DLD1 (cell line): ENCODE results near the gene TLK1.

ENCODE experiments used
- in situ Hi-C: cut with HindIII; loops from 2 replicates; pipeline ENCODE4 v1.10.0; 2017; ENCODE audit warnings: low sequenced_read_pairs

Gene TLK1

DNA sequence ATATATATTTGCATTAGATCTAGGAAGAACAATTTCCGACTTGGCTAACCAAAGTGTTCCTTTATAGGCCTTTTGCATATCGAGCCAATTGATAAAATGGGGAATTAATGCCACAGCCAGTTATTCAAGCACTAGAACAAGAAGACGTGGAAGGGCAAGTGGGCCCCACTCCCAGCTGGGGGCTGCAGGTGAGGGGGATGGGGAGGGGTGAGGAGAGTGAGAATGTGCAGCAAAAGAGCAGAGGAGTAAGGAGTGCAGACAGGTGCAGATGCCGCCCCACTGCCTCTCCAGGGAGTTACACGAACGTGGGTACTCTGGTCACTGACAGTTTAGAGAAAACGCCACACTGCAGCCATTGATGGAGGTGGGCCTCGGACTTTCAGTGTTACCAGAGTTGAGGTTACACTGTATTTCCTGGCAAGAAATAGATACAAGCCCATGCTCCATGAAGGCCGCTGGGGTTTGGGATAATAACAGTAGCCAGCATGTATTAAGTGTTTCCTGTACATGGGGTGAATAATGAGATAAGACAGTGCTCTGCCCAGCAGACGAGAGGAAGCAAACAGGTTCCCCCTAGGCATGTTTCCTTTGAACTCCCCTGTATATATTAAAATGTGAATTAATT lies 190.7 kb downstream of the TLK1 start:
- in situ Hi-C loops: no loop called here

DNA sequence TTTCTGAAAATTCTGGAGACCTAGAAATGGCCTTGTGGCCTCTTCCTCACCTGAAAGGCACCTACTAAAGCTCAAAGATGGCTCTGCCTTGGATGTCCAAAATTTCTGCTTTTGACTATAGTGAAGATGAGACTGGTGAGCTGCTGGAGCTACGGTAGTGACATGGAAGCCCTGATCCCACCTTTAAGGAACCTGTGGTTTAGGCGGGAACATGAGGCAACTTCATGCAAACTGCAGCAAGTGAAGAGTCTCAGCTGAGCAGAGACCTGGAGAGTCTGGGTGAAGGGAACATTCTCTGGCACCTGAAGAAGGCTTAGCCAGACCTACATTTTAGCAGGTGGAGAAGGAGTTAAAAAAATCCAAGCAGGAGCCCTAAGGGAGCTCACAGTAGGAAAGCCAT lies 191.7 kb downstream of the TLK1 start:
- in situ Hi-C loops: no loop called here

DNA sequence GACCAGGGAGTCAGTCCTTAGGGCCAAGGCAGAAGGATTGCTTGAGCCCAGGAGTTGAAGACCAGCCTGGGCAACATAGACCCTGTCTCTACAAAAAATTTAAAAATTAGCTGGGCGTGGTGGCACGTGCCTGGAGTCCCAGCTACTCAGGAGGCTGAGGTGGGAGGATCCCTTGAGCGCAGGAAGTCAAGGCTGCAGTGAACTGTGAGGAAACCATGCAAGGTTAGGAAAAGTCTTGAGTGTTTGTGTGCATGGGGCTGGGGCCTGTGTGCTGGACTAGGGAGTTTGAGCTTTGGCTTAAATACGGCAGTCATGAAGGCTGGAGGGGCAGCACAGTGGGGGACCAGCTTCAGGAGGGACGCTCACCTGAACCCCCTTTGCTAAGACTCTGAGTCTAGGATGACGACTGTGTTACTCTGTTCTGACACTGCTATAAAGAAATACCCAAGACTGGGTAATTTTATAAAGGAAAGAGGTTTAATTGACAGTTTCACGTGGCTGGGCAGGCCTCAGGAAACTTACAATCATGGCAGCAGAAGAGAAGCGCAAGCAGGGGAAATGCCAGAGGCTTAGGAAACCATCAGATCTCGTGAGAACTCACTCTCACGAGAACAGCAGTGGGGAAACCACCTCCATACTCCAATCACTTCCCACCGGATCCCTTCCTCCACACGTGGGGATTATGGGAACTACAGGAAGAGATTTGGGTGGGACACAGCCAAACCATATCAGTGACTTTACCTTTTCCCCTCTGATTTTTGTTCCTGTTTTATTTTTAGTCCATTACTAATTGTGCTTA lies 192.3 kb downstream of the TLK1 start:
- in situ Hi-C loops: no loop called here

GRCh38 chr2:170967553-170967952 lies 193.1 kb downstream of the TLK1 start:
- in situ Hi-C loops: no loop called here

GRCh38 chr2:170966648-170967396 lies 193.9 kb downstream of the TLK1 start:
- in situ Hi-C loops: no loop called here

- in situ Hi-C loops: no loop called here
Measured at GRCh38 chr2:170965446-170966225, 195.1 kb downstream of the TLK1 start.

- in situ Hi-C loops: no loop called here
Measured at GRCh38 chr2:170963386-170963785, 197.3 kb downstream of the TLK1 start.

DNA sequence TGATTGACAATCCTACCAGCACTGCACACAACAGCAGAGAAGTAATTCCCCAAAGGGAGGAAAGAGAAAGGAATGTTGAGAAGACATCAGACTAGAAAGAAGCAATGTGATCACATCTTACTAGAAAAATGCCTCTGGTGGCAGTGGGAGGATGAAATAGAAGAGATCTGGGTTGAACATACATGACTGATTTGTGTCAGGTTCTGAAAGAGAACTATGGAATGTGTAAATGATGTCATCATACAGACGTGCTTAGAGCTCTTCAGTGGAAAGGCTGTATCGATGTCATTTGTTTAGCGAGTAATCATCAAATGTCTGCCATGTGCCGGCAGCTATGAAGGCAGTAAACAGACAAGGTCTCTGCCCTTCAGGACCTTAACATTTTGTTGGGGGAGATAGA lies 206.8 kb downstream of the TLK1 start:
- in situ Hi-C loops: no loop called here

GRCh38 chr2:170950221-170950761 lies 210.4 kb downstream of the TLK1 start:
- in situ Hi-C loops: no loop called here

DNA sequence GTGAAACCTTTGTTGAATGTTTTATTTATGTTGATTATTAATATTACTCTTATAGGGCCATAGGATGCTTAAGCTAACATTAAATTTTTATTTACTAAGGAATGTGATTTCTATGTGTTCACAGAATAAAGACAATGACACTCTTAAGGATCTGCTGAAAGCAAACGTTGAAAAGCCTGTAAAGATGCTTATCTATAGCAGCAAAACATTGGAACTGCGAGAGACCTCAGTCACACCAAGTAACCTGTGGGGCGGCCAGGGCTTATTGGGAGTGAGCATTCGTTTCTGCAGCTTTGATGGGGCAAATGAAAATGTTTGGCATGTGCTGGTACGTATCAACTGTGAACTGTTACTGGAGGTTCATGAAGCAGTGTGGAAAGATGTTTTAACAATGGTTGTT lies 211.3 kb downstream of the TLK1 start:
- in situ Hi-C loops: no loop called here

GRCh38 chr2:170944545-170944944 lies 216.1 kb downstream of the TLK1 start:
- in situ Hi-C loops: no loop called here

GRCh38 chr2:170943596-170943995 lies 217.1 kb downstream of the TLK1 start:
- in situ Hi-C loops: no loop called here

GRCh38 chr2:170943041-170943440 lies 217.7 kb downstream of the TLK1 start:
- in situ Hi-C loops: no loop called here

DNA sequence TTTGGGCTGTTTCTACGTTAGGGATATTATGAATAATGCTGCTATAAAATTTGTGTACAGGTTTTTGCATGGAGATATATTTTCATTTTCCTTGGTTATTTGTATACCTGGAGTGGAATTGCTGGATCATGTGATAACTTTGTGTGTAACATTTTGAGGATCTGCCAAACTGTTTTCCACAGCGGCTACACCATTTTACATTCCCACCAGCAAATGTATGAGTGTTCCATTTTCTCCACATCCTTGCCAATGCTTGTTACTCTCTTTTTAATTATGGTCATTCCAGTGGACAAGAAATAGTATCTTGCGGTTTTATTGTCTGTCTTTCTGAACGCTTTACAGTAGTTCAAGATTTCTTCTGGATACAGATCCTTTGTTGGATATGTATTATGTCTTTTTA lies 218.1 kb downstream of the TLK1 start:
- in situ Hi-C loops: no loop called here
